Fibroblast of lung (primary cell): Measurements from ENCODE around the gene ROBO1. TPM values are rescaled to one million over a fixed set of nuclear protein-coding genes. Genes with fewer than 3 reads are reported as not detected.

ENCODE experiments used
- DNase-seq, 2 donors: peaks; one replicate each; pipeline versions ENCODE4 v3.0.0 to v3.0.0-alpha.2; 2010; ENCODE audit warnings: low read depth in 2 of 2
- H2AFZ ChIP-seq: 2 replicates; pipeline ENCODE4 v1.5.1; 2012; ENCODE audit warnings: low read length, control low read depth, inconsistent platforms
- H3K27ac ChIP-seq: 2 replicates; pipeline ENCODE4 v1.5.1; 2011; ENCODE audit warnings: low read length, control low read depth; ENCODE audit not compliant: insufficient read depth
- H3K27me3 ChIP-seq: 2 replicates; pipeline ENCODE4 v1.5.1; 2011; ENCODE audit warnings: mild to moderate bottlenecking, low read length; ENCODE audit not compliant: control insufficient read depth, insufficient read depth
- H3K36me3 ChIP-seq: 2 replicates; pipeline ENCODE4 v1.5.1; 2011; ENCODE audit warnings: low read length; ENCODE audit not compliant: control insufficient read depth, insufficient read depth
- H3K4me1 ChIP-seq: 2 replicates; pipeline ENCODE4 v1.5.1; 2011; ENCODE audit warnings: low read length; ENCODE audit not compliant: control insufficient read depth, insufficient read depth; ENCODE audit errors: extremely low read depth
- H3K4me2 ChIP-seq: 2 replicates; pipeline ENCODE4 v1.5.1; 2011; ENCODE audit warnings: low read length, control low read depth; ENCODE audit not compliant: insufficient read depth; ENCODE audit errors: extremely low read depth
- H3K4me3 ChIP-seq, 4 experiments: fragments of 200-600 bp in 1 of 4; sonication (generic) in 1 of 4; replicated peaks in 1 of 4; 2 replicates each; pipeline ENCODE4 v1.5.1; 2011 to 2016; ENCODE audit warnings: low read length in 4 of 4, low read depth in 3 of 4, mild to moderate bottlenecking in 3 of 4, control low read depth in 2 of 4, inconsistent platforms in 1 of 4, mixed read lengths in 1 of 4; ENCODE audit not compliant: insufficient read depth in 1 of 4; ENCODE audit errors: control extremely low read depth in 1 of 4
- H3K79me2 ChIP-seq: 2 replicates; pipeline ENCODE4 v1.5.1; 2012; ENCODE audit warnings: mild to moderate bottlenecking, low read length, inconsistent platforms; ENCODE audit not compliant: control insufficient read depth, insufficient read depth
- H3K9ac ChIP-seq: 2 replicates; pipeline ENCODE4 v1.5.1; 2011; ENCODE audit warnings: mild to moderate bottlenecking, low read length, control low read depth; ENCODE audit not compliant: insufficient read depth
- H3K9me3 ChIP-seq: 2 replicates; pipeline ENCODE4 v1.5.1; 2012; ENCODE audit warnings: low read depth, low read length; ENCODE audit not compliant: control insufficient read depth, insufficient read depth
- H4K20me1 ChIP-seq: 2 replicates; pipeline ENCODE4 v1.5.1; 2011; ENCODE audit warnings: low read length; ENCODE audit not compliant: control insufficient read depth, insufficient read depth; ENCODE audit errors: extremely low read depth
- CTCF ChIP-seq, 2 donors: IDR thresholded peaks in 1 of 2; conservative IDR thresholded peaks in 1 of 2; 1 replicate in 1 of 2; 2 replicates in 1 of 2; pipeline ENCODE4 v1.5.1; 2011 to 2012; ENCODE audit warnings: low read length in 2 of 2, control low read depth in 1 of 2, inconsistent platforms in 1 of 2, low read depth in 1 of 2, mild to moderate bottlenecking in 1 of 2
- EZH2 ChIP-seq: IDR thresholded peaks from 2 replicates; pipeline ENCODE4 v1.5.1; 2012; ENCODE audit warnings: low read length, control low read depth, mild to moderate bottlenecking; ENCODE audit errors: missing control alignments
- polyA plus RNA-seq, 2 donors: library from polyadenylated mRNA; depleted of rRNA in 1 of 2; stranded (reverse) in 1 of 2; unstranded in 1 of 2; fragments of >200 nt; gene quantifications; 2 replicates each; pipeline ENCODE4 v1.2.1, GENCODE V29; 2011 to 2012; ENCODE audit warnings: missing spikeins in 1 of 2
- total RNA-seq: library from RNA; depleted of rRNA; stranded (reverse); fragments of >200 nt; gene quantifications from 2 replicates; pipeline ENCODE4 v1.2.1, GENCODE V29; 2014

Gene ROBO1
- total and polyA plus RNA-seq, 2 donors (not counting 1 experiment from before 2014, with no cell fraction given): 53.8 to 104 TPM

- Histone ChIP-seq H3K9me3 (no peaks in the 10 kb centered on the region), H3K9ac (no peak overlapping the region), H3K4me2 (no peak overlapping the region), H4K20me1 (no peaks in the 10 kb centered on the region), H3K36me3 (no peaks in the 10 kb centered on the region), H3K4me3 (no peak overlapping the region), H2AFZ (no peak overlapping the region), H3K79me2 (no peaks in the 10 kb centered on the region), H3K4me1 (no peaks in the 10 kb centered on the region), H3K27me3 (no peaks in the 10 kb centered on the region), H3K27ac (no peak overlapping the region)
- no peak for DNase-seq
- no peak for TF ChIP-seq EZH2
- no peak for TF ChIP-seq CTCF (conservative IDR thresholded peaks at IDR 0.05 in 1 of 2, IDR thresholded peaks at IDR 0.05 in 1 of 2; ENCODE audit: low read depth in 1 of 2, low read length in 2 of 2)
Measured at GRCh38 chr3:79488407-79488806, 279.4 kb downstream of the ROBO1 start.

GRCh38 chr3:79480746-79481145 lies 287.1 kb downstream of the ROBO1 start:
- TF ChIP-seq CTCF (conservative IDR thresholded peaks at IDR 0.05 in 1 of 2, IDR thresholded peaks at IDR 0.05 in 1 of 2; ENCODE audit: low read depth in 1 of 2, low read length in 2 of 2) (no peak), EZH2 (no peak)
- H3K4me3 ChIP-seq: no peak overlapping the region
- no peaks in the 10 kb centered on the region for H3K79me2 ChIP-seq
- H3K9me3 ChIP-seq: no peaks in the 10 kb centered on the region
- H2AFZ ChIP-seq: no peak overlapping the region
- H4K20me1 ChIP-seq: no peaks in the 10 kb centered on the region
- no peaks in the 10 kb centered on the region for H3K4me1 ChIP-seq
- H3K27me3 ChIP-seq: no peaks in the 10 kb centered on the region
- H3K4me2 ChIP-seq: no peak overlapping the region
- no peaks in the 10 kb centered on the region for H3K36me3 ChIP-seq
- DNase-seq: no peak
- H3K9ac ChIP-seq: no peak overlapping the region
- H3K27ac ChIP-seq: no peak overlapping the region

DNA sequence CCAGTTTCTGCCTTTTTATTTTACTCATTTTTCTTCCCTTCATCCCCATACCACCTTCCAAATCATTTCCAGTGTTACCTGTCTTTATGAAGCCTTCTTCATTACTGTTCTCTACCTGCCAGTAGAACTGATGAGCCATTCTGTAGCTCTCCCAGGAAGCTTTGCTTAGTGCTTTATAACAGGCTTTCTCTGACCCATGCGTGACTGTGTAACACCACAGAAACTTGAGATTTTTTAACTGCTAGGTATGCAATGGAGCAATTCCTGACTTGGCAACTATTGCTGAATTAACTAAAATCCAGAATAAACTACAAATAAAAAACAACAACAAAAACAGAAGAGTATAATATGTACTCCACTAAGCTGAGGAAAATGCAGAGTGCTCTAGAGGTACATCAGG lies 289.2 kb downstream of the ROBO1 start:
- H4K20me1 ChIP-seq: no peaks in the 10 kb centered on the region
- H3K79me2 ChIP-seq: no peaks in the 10 kb centered on the region
- no peaks in the 10 kb centered on the region for H3K27me3 ChIP-seq
- H2AFZ ChIP-seq: no peak overlapping the region
- no peak for DNase-seq
- H3K4me1 ChIP-seq: no peaks in the 10 kb centered on the region
- no peaks in the 10 kb centered on the region for H3K9me3 ChIP-seq
- no peak overlapping the region for H3K9ac ChIP-seq
- TF ChIP-seq CTCF (conservative IDR thresholded peaks at IDR 0.05 in 1 of 2, IDR thresholded peaks at IDR 0.05 in 1 of 2; ENCODE audit: low read depth in 1 of 2, low read length in 2 of 2) (no peak), EZH2 (no peak)
- H3K27ac ChIP-seq: no peak overlapping the region
- no peaks in the 10 kb centered on the region for H3K36me3 ChIP-seq
- no peak overlapping the region for H3K4me2 ChIP-seq
- H3K4me3 ChIP-seq: no peak overlapping the region
